RWPE2 (cell line): ENCODE measurements around the gene DNAJA4.
"Not testable (repeated sequence)": the region's sequence is repeated elsewhere in the genome, so short reads cannot be mapped to it uniquely, and the experiment has no call there.

ENCODE experiments used
- ATAC-seq: fragments of 200-7000 bp; cut with Tn5 transposase; 3 replicates; pipeline ENCODE4 v1.9.1; 2021; ENCODE audit warnings: low read depth
- DNase-seq: peaks from one replicate; pipeline ENCODE4 v3.0.0-alpha.2; 2020; ENCODE audit warnings: low spot score
- H3K27ac ChIP-seq: fragments of 450-650 bp; 2 replicates; pipeline ENCODE4 v1.5.1; 2017; ENCODE audit warnings: mild to moderate bottlenecking; ENCODE audit not compliant: poor library complexity, severe bottlenecking
- H3K27me3 ChIP-seq: fragments of 250-450 bp; sonication (Bioruptor Pico); 2 replicates; pipeline ENCODE4 v1.5.1; 2021; ENCODE audit warnings: mild to moderate bottlenecking, moderate library complexity; ENCODE audit not compliant: insufficient read depth, poor library complexity, severe bottlenecking
- H3K36me3 ChIP-seq: fragments of 250-450 bp; sonication (Bioruptor Pico); 2 replicates; pipeline ENCODE4 v1.5.1; 2020; ENCODE audit warnings: low read depth, mild to moderate bottlenecking, moderate library complexity
- H3K4me1 ChIP-seq: fragments of 250-450 bp; sonication (Bioruptor Pico); 2 replicates; pipeline ENCODE4 v1.5.1; 2021; ENCODE audit warnings: mild to moderate bottlenecking, moderate library complexity; ENCODE audit not compliant: insufficient read depth, poor library complexity, severe bottlenecking
- H3K4me3 ChIP-seq: fragments of 250-450 bp; sonication (Bioruptor Pico); 2 replicates; pipeline ENCODE4 v1.5.1; 2021; ENCODE audit warnings: mild to moderate bottlenecking, moderate library complexity; ENCODE audit not compliant: severe bottlenecking
- H3K9me3 ChIP-seq: fragments of 250-450 bp; sonication (Bioruptor Pico); 2 replicates; pipeline ENCODE4 v1.5.1; 2021; ENCODE audit warnings: mild to moderate bottlenecking, moderate library complexity; ENCODE audit not compliant: severe bottlenecking
- TF ChIP-seq, protein P1 (sequence below): fragments of 450-650 bp; IDR thresholded peaks from one replicate; pipeline ENCODE4 v1.5.1; 2017; ENCODE audit warnings: mild to moderate bottlenecking, moderate library complexity; ENCODE audit not compliant: poor library complexity, severe bottlenecking

Gene DNAJA4

DNA sequence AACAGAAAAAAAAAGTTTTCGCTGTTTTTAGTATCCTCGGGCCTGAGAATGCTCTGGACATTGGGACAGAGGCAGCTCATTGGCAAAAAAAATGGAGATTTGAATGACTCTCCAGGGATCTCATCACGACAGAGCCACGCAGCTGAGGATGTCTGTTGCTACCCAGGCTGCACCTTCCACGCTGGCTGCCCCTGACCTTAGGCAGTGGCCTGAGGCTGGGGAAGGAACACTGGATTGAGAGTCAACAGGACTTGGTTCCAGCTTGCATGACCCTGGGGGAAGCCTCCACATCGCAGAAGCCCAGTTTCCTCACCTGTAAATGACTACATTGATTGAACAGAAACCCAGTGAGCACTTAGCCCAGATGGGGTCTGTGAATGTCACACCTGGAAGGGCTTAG lies 21.3 kb upstream of the DNAJA4 start:
- no peak overlapping the region for H3K27ac ChIP-seq

DNA sequence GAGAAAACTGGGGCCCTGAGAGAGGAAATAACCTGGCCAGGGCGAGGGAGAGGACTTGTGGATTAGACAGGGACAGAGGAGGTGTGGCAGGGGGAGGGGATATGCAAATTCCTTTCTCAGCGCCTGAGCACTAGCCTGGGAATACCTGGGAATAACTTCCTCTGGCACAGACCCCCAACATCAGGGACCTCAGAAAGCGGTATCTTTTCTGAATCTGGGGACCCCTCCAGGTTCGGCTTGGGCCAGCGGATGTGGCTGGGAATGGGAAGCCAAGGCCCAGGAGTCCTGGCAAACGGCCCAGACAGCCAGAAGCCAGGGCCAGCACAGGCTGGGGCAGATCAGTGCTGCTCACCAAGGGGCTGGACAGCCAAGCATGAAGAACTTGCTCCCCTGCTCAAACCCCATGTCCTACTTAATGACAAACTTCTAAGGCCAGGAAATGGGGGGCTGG lies 20.8 kb upstream of the DNAJA4 start:
- no peak overlapping the region for H3K27ac ChIP-seq
- DNase-seq, result peak; percentile 77

More for the DNA sequence above, 21.3 kb upstream of the DNAJA4 start:
- TF ChIP-seq, protein P1, sequence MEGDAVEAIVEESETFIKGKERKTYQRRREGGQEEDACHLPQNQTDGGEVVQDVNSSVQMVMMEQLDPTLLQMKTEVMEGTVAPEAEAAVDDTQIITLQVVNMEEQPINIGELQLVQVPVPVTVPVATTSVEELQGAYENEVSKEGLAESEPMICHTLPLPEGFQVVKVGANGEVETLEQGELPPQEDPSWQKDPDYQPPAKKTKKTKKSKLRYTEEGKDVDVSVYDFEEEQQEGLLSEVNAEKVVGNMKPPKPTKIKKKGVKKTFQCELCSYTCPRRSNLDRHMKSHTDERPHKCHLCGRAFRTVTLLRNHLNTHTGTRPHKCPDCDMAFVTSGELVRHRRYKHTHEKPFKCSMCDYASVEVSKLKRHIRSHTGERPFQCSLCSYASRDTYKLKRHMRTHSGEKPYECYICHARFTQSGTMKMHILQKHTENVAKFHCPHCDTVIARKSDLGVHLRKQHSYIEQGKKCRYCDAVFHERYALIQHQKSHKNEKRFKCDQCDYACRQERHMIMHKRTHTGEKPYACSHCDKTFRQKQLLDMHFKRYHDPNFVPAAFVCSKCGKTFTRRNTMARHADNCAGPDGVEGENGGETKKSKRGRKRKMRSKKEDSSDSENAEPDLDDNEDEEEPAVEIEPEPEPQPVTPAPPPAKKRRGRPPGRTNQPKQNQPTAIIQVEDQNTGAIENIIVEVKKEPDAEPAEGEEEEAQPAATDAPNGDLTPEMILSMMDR, result no peak
- H3K4me1 ChIP-seq, result peaks cover 9% of the 10 kb centered on the region
- ATAC-seq (no peak), DNase-seq (peak; percentile 55)
- no peak overlapping the region for H3K4me3 ChIP-seq
- no peaks in the 10 kb centered on the region for H3K9me3 ChIP-seq
- H3K36me3 ChIP-seq, result no peaks in the 10 kb centered on the region
- H3K27me3 ChIP-seq, result no peaks in the 10 kb centered on the region

GRCh38 chr15:78244101-78244500 lies 20.3 kb upstream of the DNAJA4 start:
- Histone ChIP-seq H3K27ac (no peak overlapping the region), H3K4me3 (no peak overlapping the region), H3K9me3 (no peaks in the 10 kb centered on the region), H3K36me3 (no peaks in the 10 kb centered on the region), H3K4me1 (peaks cover 9% of the 10 kb centered on the region), H3K27me3 (no peaks in the 10 kb centered on the region)
- TF ChIP-seq, protein P1, result no peak
- DNase-seq (peak; percentile 30), ATAC-seq (no peak)

More for the DNA sequence above, 20.8 kb upstream of the DNAJA4 start:
- H3K4me3 ChIP-seq, result no peak overlapping the region
- no peaks in the 10 kb centered on the region for H3K36me3 ChIP-seq
- no peaks in the 10 kb centered on the region for H3K9me3 ChIP-seq
- H3K27me3 ChIP-seq, result no peaks in the 10 kb centered on the region
- H3K4me1 ChIP-seq, result peaks cover 9% of the 10 kb centered on the region
- ATAC-seq, result peak; percentile 61
- TF ChIP-seq, protein P1, result no peak

DNA sequence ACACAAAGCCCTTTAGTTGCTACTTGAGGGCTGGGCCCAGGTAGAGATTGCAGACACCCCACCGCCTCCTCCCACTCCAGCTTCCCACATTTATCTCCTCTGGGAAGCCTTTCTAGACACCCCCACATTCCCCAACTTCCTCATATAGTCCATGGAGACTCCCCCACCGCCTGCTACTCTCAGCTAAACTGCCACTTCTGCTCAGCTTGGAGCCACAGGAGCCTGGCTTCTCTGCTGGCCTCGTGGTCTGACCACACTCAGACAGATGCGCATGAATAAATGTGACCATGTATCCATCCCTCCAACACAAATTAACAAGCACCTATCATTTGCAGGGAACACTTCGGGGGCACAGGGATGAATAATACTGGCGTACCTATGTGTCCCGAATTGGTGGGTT lies 19.5 kb upstream of the DNAJA4 start:
- ATAC-seq, result no peak

GRCh38 chr15:78245392-78245791 lies 19.0 kb upstream of the DNAJA4 start:
- DNase-seq, H3K4me3 ChIP-seq, H3K9me3 ChIP-seq, H3K36me3 ChIP-seq, H3K27me3 ChIP-seq, ATAC-seq, H3K4me1 ChIP-seq, H3K27ac ChIP-seq: not testable (repeated sequence)

More for the DNA sequence above, 19.5 kb upstream of the DNAJA4 start:
- H3K4me1 ChIP-seq, result peaks cover 9% of the 10 kb centered on the region
- H3K4me3 ChIP-seq, result no peak overlapping the region
- H3K36me3 ChIP-seq, result no peaks in the 10 kb centered on the region
- H3K9me3 ChIP-seq, result no peaks in the 10 kb centered on the region
- H3K27me3 ChIP-seq, result no peaks in the 10 kb centered on the region
- TF ChIP-seq, protein P1, result no peak
- DNase-seq, result peak; percentile 59
- H3K27ac ChIP-seq, result no peak overlapping the region

DNA sequence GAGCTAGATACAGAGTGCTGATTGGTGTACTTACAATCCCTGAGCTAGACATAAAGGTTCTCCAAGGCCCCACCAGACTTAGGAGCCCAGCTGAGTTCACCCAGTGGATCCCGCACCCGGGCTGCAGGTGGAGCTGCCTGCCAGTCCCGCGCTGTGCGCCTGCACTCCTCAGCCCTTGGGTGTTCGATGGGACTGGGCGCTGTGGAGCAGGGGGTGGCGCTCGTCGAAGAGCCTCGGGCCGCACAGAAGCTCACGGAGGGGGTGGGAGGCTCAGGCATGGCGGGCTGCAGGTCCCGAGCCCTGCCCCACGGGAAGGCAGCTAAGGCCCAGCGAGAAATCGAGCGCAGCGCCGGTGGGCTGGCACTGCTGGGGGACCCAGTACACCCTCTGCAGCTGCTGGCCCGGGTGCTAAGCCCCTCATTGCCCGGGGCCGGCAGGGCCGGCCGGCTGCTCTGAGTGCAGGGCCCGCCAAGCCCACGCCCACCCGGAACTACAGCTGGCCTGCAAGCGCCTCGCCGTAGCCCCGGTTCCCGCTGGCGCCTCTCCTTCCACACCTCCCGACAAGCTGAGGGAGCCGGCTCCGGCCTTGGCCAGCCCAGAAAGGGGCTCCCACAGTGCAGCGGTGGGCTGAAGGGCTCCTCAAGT lies 18.3 kb upstream of the DNAJA4 start:
- H3K27me3 ChIP-seq, H3K9me3 ChIP-seq, ATAC-seq, H3K36me3 ChIP-seq, H3K27ac ChIP-seq, H3K4me1 ChIP-seq, H3K4me3 ChIP-seq: not testable (repeated sequence)
- DNase-seq, result peak; percentile 29
